ENCODE measurements around the gene KNDC1.
"Not testable (repeated sequence)": the region's sequence is repeated elsewhere in the genome, so short reads cannot be mapped to it uniquely, and the experiment has no call there.

Gene KNDC1

DNA sequence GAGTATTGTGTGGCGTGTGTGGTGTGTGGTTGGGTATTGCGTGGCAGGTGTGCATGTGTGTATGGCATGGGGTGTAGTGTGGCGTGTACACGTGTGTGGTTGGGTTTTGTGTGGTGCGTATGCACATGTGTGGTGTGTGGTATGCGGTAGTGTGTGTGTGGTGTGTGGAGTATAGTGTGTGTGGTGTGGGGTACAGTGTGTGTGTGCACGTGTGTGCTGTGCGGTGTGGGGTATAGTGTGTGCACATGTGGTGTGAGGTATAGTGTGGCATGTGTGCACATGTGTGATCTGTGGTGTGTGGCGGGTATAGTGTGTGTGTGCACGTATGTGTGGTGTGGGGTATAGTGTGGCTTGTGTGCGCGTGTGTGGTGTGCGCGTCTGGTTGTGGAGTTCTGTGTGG, 49.1 kb downstream of the KNDC1 start:
- DNase-seq = no peak

DNA sequence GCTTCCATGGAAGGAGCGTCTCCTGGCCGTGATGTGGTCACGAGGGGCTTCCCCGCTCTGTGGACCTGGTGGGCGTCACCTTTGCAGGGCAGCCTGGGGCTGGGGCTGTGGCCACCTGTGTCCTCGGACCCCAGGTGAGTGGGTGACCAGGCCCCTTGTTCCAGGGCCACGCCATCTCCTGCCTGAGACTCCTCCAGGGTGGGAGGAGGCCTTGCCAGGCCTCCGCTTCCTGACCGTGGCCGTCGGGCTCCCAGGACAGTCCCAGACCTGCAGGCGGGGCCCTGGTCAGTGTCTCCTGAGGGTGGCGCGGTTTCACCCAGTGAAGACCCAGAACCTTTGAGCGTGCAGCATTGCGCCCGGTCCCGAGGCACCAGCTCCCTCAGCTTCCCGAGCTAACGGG, 49.6 kb downstream of the KNDC1 start:
- no peak for DNase-seq

DNA sequence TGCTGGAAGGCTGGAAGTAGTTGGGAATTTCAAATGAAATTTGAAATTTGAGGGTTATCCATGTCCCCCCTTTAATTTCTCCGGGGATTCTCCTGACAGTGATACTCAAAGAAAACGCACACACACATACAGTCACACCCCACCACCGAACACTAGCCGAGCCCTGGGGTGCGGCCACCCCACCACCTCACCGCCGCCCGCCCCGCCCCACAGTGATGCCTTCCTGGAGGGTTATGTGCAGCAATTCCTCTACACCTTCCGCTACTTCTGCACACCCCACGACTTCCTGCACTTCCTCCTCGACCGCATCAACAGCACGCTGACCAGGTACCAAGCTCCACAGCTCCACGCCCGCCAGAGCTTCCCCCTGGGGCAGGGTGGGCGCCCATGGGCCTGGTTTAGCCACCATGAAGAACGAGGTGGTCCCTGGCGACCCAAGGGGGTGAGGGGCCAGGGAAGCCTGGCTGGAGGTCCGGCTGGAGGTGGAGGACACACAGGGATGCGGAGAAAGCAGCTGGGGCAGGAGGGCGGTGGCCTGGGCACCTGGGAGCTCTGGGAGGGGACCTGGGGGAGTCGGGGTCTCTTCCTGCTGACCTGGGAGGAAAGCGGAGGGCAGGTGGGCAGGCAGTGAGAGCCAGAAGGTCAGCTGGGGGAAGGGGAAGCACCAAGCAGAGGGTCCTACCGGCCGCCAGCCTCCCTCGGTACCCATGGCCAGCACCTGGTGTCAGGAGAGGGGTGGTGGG, 50.5 kb downstream of the KNDC1 start:
- no peak for DNase-seq

DNA sequence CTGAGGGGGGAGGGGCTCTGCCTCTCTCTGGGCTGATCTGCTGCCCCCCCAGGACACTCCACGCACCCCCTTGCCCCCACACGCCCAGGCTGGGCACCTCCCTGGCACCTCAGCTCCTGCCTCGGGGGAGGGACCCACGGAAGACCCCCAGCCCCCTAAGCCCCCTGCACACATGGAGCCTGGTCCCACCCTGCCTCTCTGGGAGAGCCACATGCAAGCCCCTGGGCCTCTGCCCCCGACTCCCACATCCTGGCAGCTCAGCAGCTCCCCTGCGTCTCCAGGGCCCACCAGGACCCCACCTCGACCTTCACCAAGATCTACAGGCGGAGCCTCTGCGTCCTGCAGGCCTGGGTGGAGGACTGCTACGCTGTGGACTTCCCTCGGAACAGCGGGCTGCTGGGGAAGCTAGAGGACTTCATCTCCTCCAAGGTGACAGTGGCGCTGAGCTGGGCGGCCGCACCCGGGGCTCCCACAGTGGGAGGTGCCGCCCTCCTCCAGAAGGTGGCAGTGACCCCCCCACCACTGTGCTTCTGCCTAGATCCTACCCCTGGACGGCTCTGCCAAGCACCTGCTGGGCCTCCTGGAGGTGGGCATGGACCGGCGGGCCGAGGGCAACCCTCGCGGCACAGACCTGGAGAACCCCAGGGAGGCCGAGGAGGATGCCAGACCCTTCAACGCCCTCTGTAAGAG, 51.3 kb downstream of the KNDC1 start:
- DNase-seq = no peak

DNA sequence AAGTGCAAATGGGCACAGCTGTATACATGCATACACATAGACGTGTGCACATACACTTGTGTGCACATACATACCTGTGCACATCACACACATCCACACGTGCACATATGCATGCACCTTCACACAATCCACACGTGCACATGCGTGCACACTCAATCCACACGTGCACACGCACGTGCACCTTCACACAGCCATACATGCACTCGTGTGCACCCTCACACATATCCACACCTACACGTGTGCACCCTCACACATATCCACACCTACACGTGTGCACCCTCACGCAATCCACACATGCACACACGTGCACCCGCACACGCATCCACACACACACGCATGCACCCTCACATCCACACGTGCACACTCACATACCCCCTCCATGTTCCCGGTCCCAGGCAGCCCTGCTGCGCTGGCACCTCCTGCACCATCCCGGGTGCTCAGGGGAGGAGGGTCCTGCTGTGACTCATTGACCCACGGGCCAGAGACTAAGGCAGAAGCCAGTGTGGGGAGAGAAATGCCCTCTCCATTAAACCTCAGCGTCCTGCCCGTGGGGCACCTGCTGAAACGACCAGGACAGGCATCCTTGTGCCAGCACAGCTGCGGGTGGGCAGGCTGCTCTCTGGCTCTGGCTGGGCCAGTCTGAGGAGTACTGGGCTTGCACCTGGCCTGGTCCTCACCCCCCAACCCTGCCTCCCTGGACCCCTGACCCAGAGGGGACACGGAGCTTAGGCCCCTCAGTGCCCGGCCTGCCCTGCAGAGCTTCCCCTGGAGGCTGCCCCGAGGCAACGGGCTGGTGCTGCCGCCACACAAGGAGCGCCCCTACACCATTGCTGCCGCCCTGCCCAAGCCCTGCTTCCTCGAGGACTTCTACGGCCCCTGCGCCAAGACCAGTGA, 52.2 kb downstream of the KNDC1 start:
- no peak for DNase-seq

DNA sequence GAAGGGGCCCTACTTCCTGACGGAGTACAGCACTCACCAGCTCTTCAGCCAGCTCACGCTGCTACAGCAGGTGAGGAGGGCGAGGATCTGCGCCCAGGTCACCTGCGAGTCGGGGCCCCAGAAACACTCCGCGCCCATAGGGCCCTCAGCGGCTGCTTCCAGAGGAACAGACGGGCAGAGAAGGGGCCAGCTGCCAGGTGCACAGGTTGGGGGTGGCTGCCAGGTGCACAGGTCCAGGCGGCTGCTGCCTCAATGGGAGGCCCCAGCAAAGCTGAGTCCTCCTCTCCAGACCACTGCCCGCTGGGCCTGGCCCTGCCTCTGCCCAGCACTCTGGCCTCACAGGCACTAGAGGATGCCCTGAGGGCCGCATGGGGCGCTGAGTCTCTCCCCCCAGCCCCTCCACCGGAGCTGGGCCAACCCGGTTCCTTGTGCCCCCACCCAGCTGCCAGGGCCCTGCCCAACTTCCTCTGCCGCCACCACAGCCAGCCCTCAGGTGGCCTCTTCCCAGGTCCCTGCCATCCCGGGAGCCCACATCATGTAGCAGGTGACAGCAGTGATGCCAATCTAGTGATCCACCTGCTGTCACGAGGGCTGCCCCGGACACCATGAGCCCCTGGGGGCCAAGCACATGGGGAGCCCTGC, 53.0 kb downstream of the KNDC1 start:
- no peak for DNase-seq

DNA sequence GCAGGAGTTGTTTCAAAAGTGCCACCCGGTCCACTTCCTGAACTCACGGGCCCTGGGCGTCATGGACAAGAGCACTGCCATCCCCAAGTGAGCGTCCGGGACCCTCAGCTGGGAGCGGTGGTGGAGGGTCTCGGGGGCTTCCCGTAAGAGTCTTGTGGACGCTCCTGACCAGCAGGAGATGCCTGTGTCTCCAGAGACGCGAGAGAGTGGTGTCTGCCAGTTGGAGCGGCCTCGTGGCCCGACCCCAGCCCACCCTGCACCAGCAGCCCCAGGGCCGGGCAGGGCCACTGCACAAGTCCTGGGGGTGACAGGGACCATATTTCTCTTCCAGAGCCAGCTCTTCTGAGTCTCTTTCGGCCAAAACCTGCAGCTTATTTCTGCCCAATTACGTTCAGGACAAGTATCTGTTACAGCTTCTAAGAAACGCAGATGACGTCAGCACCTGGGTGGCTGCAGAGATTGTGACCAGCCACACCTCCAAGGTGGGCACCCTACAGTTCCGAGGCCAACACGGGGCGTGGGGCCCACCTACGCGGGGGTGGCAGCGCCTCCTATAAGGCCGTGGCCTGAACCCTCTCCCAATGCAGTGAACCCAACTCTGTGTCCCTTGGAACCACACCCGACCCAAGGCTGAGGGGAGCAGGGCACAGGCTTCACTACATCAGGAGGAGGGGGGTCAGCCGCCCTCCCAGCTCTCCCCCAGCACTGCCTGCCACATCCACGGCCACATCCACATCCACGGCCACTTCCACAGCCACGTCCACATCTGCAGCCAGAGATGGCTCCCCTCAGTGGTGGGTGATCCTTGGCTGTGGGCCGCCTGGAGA, 53.8 kb downstream of the KNDC1 start:
- no peak for DNase-seq

DNA sequence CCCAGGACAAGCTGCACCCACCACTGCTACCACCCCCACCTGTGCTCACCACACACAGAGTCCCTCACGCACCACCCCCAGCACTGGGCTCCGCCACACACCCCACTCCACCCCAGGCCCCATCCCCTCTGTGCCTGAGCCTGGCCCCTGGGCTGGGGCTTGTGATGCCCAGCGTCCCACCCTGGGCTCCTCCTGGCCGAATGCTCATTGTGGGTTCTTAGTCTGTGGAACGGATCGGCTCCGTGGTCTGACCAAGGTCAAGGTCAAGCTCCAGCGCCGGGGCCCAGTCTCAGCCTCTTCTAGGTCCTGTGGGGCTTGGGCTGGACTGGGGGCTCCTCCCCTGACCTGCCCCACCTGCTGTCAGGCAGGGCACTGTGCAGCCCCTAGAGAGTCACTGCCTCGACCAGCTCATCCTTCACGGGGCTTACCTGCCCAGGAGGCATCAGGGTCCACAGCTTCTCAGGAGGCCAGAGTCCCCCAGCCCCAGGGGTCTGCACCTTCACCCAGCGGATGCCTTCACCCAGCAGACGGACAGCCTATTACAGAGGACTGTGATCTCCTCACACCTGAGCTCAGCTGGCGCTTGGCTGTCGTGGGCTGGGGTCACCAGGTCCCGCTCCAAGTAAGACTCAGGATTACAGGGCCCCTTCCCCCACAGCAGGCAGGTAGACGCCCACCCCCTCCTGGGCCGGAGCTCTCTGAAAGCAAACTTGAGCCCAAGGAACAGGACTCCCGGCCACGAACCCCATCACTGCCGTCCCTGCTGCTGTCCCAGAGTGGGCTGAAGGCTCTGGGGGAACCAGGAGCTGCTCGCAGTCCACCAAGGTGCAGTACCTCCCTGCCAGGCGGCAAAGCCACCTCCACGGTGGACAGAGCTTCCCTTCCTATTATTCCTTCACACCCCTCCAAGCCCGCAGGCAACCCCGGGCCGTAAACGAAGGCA, 54.7 kb downstream of the KNDC1 start:
- peak; percentile 16 for DNase-seq

DNA sequence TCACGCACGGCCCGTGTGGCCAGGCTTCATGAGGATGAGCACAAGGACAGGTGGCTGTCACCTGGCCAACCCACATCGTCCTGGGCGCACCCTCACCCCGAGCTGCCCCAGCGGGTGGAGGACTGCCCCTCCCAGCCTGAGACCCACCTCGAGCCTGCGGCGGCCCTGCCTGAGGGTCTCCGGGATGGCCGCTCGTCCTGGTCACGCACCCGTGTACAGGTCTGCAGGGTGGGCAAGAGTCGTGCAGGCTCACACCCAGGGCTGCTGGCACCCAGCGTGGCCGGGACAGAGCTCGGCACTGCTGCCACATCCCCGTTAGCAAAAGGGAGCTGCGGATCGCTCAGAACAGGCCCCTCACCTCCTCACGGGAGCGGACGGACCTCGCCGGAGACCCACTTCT, 55.6 kb downstream of the KNDC1 start:
- DNase-seq = no peak

DNA sequence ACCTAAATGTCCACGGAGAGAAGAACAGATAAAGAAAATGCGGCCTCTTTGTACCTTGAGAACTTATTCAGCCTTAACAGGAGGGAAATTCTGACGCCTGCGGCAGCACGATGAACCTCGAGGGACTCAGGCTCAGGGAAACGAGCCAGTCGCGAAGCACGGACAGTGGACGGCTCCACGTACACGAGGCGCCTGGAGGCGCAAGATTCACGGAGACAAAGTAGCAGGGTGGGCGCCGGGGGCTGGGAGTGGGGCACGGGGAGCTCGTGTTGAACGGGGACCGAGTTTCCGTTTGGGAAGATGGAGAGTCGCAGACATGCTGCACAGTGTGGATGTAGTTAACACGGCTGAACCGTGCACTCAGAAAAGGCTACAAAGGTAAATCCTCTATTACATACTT, 56.8 kb downstream of the KNDC1 start:
- no peak for DNase-seq

DNA sequence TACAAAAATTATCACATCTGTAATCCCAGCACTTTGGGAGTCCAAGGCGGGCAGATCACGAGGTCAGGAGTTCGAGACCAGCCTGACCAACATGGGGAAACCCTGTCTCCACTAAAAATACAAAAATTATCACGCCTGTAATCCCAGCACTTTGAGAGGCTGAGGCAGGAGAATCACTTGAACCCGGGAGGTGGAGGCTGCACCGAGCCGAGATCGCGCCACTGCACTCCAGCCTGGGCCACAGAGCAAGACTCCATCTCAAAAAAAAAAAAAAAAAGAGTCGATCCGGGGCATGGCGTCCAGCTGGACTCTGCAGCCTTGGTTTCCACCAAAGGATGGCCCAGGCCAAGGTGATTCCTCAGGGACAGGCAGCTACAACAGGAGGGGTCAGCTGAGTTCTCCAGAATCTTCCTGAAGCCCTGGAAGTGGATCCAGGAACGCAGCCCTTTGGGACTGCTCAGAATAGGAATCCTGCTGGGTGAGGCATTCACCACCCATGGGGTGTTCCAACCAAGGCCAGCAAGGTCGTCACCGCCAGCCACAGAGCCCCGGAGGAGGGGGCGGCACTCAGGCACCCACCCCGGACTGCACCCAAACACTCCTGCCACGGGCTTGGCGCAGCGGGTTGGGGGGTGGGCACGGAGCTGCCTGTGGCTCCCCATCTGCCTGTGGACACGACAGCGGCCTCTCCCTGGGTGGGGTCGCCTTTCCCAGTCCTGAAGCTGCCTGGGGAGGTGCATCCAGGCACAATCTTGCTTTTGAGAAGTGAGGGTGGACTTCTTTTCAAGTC, 58.0 kb downstream of the KNDC1 start:
- DNase-seq = no peak

DNA sequence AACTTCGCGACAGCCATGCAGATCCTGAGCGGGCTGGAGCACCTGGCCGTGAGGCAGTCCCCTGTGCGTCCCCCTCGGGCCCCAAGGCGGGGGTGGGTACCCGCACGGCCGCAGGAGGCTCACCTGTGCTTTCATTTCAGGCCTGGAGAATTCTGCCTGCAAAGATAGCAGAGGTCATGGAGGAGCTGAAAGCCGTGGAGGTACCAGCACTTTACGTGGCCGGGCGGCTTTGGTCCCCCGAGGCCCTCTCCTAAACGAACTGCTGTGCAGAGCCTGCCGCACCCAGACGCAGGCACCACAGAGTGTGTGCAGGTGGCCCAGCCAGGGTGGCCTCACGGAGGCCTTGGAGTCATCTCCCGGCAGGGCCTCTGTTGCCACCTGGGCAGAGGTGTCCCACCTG, 58.9 kb downstream of the KNDC1 start:
- DNase-seq = no peak

DNA sequence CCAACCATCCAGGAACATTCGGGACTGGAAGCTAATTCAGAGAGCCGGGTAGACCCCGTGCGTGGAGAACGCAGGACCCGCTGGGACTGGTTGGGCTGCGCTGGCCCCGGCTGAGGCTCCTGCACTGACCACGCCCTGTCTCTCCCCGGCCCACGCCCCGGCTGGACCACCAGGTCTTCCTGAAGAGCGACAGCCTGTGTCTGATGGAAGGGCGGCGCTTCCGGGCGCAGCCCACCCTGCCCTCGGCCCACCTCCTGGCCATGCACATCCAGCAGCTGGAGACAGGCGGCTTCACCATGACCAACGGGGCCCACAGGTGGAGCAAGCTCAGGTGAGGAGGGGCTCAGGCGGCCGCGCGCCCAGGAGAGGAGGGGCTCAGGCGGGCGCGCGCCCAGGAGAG, 59.8 kb downstream of the KNDC1 start:
- no peak for DNase-seq

DNA sequence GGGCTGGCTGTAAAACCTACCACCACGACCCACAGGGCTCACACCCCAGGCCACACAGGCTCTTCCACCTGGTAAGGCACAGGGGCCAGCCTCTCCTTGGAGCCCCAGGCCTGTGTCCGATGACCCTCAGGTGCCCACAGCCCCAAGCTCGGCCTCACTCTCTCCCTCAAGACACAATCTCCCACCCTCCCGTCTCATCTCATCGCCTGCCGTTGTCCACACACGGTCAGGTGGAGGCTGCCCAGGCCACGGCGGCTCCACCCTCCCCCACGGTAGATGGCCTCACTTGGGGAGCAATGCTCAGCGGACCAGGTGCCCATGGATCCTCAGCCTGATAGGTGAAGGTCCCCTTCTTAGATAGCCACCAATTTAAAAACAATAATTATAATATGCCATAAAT, 61.3 kb downstream of the KNDC1 start:
- no peak for DNase-seq

DNA sequence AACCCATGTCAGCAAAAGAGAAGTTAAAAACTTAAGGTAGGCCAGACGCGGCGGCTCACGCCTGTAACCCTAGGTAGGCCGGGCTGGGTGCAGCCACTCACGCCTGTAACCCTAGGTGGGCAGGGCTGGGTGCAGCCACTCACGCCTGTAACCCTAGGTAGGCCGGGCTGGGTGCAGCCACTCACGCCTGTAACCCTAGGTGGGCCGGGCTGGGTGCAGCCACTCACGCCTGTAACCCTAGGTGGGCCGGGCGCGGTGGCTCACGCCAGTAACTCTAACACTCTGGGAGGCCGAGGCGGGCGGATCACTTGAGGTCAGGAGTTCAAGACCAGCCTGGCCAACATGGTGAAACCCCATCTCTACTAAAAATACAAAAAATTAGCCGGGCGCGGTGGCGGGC, 61.7 kb downstream of the KNDC1 start:
- DNase-seq = not testable (repeated sequence)

DNA sequence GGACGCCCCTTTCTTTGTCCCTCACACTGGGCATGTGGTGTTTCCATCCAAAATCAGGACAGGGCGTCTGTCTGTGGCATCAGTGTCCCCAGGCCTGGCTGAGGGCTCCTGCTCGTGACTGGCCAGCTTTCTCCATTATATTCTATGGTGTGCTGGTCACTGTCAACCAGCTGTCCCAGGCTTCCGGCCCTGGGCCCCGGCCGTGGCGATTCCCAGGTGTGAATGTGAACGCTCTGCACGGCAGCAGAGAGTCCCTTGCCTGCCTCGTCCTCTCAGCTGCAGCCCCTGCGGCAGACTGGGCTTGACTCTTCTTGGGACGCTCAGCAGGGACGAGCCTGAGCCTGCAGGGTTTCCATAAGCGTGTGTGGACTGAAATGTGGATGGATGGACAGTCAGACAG, 64.1 kb downstream of the KNDC1 start:
- DNase-seq = no peak

DNA sequence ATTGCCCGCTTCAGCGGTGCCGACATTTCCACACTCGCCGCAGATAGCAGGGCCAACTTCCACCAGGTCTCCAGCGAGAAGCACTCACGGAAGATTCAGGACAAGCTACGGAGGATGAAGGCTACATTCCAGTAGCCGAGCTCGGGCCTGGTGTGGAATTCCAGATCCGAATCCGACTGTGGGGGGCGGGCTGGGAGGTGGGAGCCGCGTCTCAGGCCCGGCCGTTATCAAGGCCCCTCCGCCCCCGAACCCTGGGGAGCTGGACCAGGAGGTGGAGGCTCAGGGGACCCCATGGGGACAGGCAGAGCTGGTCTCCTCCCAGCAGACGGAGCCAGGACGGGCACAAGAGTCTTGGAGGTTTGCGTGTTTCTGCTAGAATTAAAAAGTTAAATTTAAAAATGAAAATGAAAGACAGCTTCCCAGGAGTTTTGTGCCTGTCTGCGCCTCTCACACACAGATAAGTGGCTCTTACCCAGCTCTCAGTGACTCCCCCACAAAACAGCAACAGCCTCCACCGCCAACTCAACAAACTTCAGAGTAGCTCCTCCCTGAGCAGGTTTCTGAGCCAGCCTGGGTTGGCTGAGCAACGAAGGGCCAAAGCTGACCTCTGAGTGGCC, 64.8 kb downstream of the KNDC1 start:
- DNase-seq = no peak

DNA sequence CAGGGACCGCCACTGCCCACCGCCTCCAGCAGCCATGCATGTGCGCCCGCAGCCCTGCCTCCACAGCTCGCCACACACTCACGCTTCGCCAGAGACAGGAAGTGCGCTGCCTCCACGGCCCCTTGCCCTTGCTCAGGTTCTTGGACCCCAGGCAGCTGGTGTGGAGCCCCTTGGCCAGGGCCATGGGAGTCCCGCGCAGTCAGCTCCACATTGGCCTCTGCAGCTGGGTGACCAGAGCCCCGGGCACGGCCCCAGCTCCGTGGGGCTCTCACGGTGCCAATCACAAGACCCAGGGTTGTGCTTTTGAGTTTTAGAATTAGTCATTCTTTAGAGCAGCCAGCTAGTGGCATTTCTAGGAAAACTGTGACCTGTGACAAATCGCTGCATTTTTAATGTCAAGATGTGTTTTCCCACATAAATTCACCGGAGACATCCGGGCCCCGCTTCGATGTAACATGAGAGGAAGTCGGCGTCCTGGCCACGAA, 65.7 kb downstream of the KNDC1 start:
- no peak for DNase-seq

DNA sequence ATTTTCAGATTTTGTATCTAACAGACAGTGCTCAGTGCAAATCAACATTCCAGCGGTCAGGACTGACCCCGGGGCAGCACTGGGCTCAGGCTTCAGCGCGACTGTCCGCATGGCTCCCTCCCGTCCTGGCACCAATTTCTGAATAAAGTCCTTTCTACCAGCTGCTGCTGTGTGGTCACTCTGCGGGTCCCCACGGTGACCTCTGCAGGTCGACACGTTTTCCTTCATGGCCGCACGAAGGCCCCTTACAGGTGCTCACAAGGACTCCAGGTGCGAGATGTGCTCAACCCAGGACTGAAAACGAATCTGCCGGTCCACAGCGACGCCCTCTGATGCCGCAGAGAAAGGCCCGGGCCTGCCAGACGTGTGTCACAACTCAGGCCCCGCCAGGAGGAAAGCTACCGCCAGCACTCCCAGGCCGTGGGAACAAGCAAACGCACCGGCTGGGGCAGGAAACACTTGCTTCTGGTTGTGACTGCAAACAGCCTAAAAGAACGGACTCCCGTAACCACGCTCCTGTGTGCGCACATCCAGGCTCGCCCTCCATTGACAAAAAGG, 66.3 kb downstream of the KNDC1 start:
- no peak for DNase-seq
